Hepatocyte (in vitro differentiated cells): ENCODE results near the gene FGGY. TPM values are rescaled to one million over a fixed set of nuclear protein-coding genes. Genes with fewer than 3 reads are reported as not detected.

Source experiments
- DNase-seq: peaks from one replicate; pipeline ENCODE4 v3.0.0-alpha.2; 2016; ENCODE audit warnings: low spot score
- H2AFZ ChIP-seq: fragments of 200-600 bp; sonication (generic); 2 replicates; pipeline ENCODE4 v1.6.0; 2016; ENCODE audit warnings: antibody characterized with exemption, mild to moderate bottlenecking
- H3K27ac ChIP-seq: fragments of 200-600 bp; sonication (generic); 2 replicates; pipeline ENCODE4 v1.5.1; 2016; ENCODE audit warnings: mild to moderate bottlenecking
- H3K27me3 ChIP-seq: fragments of 200-600 bp; sonication (generic); 2 replicates; pipeline ENCODE4 v1.6.1; 2016
- H3K36me3 ChIP-seq: fragments of 200-600 bp; sonication (generic); replicated peaks from 2 replicates; pipeline ENCODE4 v1.5.1; 2016; ENCODE audit warnings: low read depth; ENCODE audit not compliant: insufficient read depth
- H3K4me1 ChIP-seq: fragments of 200-600 bp; sonication (generic); 2 replicates; pipeline ENCODE4 v1.5.1; 2016; ENCODE audit warnings: mild to moderate bottlenecking, moderate library complexity; ENCODE audit not compliant: insufficient read depth
- H3K4me2 ChIP-seq: fragments of 200-600 bp; sonication (generic); 2 replicates; pipeline ENCODE4 v1.6.0; 2016
- H3K4me3 ChIP-seq: fragments of 200-600 bp; sonication (generic); 2 replicates; pipeline ENCODE4 v1.5.1; 2016; ENCODE audit warnings: mild to moderate bottlenecking
- H3K79me2 ChIP-seq: fragments of 200-600 bp; sonication (generic); 2 replicates; pipeline ENCODE4 v1.6.0; 2017; ENCODE audit warnings: mild to moderate bottlenecking
- H3K9me2 ChIP-seq: fragments of 200-600 bp; sonication (generic); replicated peaks from 2 replicates; pipeline ENCODE4 v1.6.0; 2017; ENCODE audit warnings: mild to moderate bottlenecking; ENCODE audit not compliant: insufficient read depth
- H3K9me3 ChIP-seq: fragments of 200-600 bp; sonication (generic); 2 replicates; pipeline ENCODE4 v1.5.1; 2016; ENCODE audit warnings: low read depth, mild to moderate bottlenecking
- H4K20me1 ChIP-seq: fragments of 200-600 bp; sonication (generic); 2 replicates; pipeline ENCODE4 v1.6.0; 2016; ENCODE audit warnings: mild to moderate bottlenecking; ENCODE audit not compliant: insufficient read depth, poor library complexity, severe bottlenecking
- CTCF ChIP-seq: fragments of 200-600 bp; sonication (generic); IDR thresholded peaks from 2 replicates; pipeline ENCODE4 v1.5.1; 2016; ENCODE audit warnings: antibody characterized with exemption, mild to moderate bottlenecking; ENCODE audit not compliant: poor library complexity
- EZH2 ChIP-seq: fragments of 200-600 bp; sonication (generic); IDR thresholded peaks from 2 replicates; pipeline ENCODE4 v1.6.1; 2016; ENCODE audit warnings: antibody characterized with exemption, mild to moderate bottlenecking, borderline replicate concordance
- EZH2phosphoT487 ChIP-seq: fragments of 200-600 bp; sonication (generic); IDR thresholded peaks from one replicate; pipeline ENCODE4 v1.6.1; 2018; ENCODE audit warnings: antibody characterized with exemption, mild to moderate bottlenecking, low read depth, moderate library complexity; ENCODE audit not compliant: unreplicated experiment, severe bottlenecking
- WGBS: methylation state at CpG from one replicate; pipeline ENCODE4 v1.1.6; 2016; ENCODE audit warnings: low lambda C conversion rate; ENCODE audit errors: missing lambda C conversion rate; 5-methylcytosine and 5-hydroxymethylcytosine counted together
- polyA plus RNA-seq: library from polyadenylated mRNA; unstranded; fragments of >200 nt; fragmentation: Nextera tagmentation; extraction: Ambion mirVana; gene quantifications from 2 replicates; pipeline ENCODE4 v1.2.1, GENCODE V29; 2016
- total RNA-seq: library from RNA; depleted of rRNA; stranded (reverse); fragments of >200 nt; gene quantifications from 2 replicates; pipeline ENCODE4 v1.2.3, GENCODE V29; 2014

FGGY gene
- total and polyA plus RNA-seq, 2 experiments from 2014 or later: 18.0 to 20.6 TPM

- no peak overlapping the region for H3K4me3 ChIP-seq
- DNase-seq: no peak
- no peaks in the 10 kb centered on the region for H3K79me2 ChIP-seq
- no peak overlapping the region for H2AFZ ChIP-seq
- no peaks in the 10 kb centered on the region for H4K20me1 ChIP-seq
- H3K9me2 ChIP-seq: no peaks in the 10 kb centered on the region
- H3K4me1 ChIP-seq: no peaks in the 10 kb centered on the region
- H3K27me3 ChIP-seq: no peaks in the 10 kb centered on the region
- H3K4me2 ChIP-seq: no peak overlapping the region
- WGBS: 74% methylated on average over 3 of the region's 3 CpGs
- TF ChIP-seq EZH2 (no peak), CTCF (no peak), EZH2phosphoT487 (no peak)
- H3K9me3 ChIP-seq: no peaks in the 10 kb centered on the region
- no peak overlapping the region for H3K27ac ChIP-seq
- H3K36me3 ChIP-seq: no peaks in the 10 kb centered on the region
Measured at GRCh38 chr1:59716832-59717231, 419.9 kb downstream of the FGGY start.

- Histone ChIP-seq H4K20me1 (no peaks in the 10 kb centered on the region), H3K4me2 (no peak overlapping the region), H3K4me1 (no peaks in the 10 kb centered on the region), H3K9me3 (no peaks in the 10 kb centered on the region), H2AFZ (no peak overlapping the region), H3K27me3 (no peaks in the 10 kb centered on the region), H3K4me3 (no peak overlapping the region), H3K79me2 (no peaks in the 10 kb centered on the region), H3K36me3 (no peaks in the 10 kb centered on the region), H3K27ac (no peak overlapping the region), H3K9me2 (no peaks in the 10 kb centered on the region)
- TF ChIP-seq EZH2phosphoT487 (no peak), CTCF (peak; percentile 43), EZH2 (no peak)
- peak; percentile 43 for DNase-seq
- 79% methylated on average over 7 of the region's 7 CpGs for WGBS
Measured at GRCh38 chr1:59718064-59718988, 421.4 kb downstream of the FGGY start.

- Histone ChIP-seq H3K79me2 (no peaks in the 10 kb centered on the region), H2AFZ (no peak overlapping the region), H3K4me3 (no peak overlapping the region), H3K4me1 (no peaks in the 10 kb centered on the region), H3K4me2 (no peak overlapping the region), H3K27ac (no peak overlapping the region), H3K27me3 (no peaks in the 10 kb centered on the region), H3K9me3 (no peaks in the 10 kb centered on the region), H3K9me2 (no peaks in the 10 kb centered on the region), H4K20me1 (no peaks in the 10 kb centered on the region), H3K36me3 (no peaks in the 10 kb centered on the region)
- no peak for DNase-seq
- no peak for TF ChIP-seq EZH2
- TF ChIP-seq CTCF: no peak
- TF ChIP-seq EZH2phosphoT487: no peak
Measured at GRCh38 chr1:59718989-59719360, 422.1 kb downstream of the FGGY start.
